C4-2B (cell line): ENCODE measurements around the gene ISOC1.

Source experiments
- ZFX ChIP-seq: fragments of 450-650 bp; IDR thresholded peaks from 2 replicates; pipeline ENCODE4 v1.6.1; 2017
- TF ChIP-seq, protein P1 (sequence below): fragments of 450-650 bp; conservative IDR thresholded peaks from 2 replicates; pipeline ENCODE4 v1.5.1; 2017; ENCODE audit warnings: mild to moderate bottlenecking

DNA sequence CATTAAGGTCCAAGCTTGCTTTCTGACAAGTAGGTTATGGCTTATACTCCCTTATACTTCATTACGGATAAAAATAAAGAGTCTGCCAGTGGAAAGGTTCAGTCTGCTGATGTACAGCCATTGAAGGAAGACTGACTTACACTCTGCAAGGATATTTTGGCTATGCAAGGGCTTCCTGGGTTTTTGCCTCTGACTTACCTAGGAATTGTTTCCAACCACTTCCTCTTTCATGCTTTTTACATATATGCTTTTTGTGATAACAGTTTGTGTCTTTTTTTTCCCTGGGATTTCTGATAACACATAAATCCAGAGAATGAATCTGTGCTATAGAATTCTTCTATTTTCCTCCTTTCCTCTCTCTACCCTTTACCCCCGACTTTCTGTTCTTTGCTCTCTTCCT, 16.8 kb downstream of the ISOC1 start:
- TF ChIP-seq, protein P1, sequence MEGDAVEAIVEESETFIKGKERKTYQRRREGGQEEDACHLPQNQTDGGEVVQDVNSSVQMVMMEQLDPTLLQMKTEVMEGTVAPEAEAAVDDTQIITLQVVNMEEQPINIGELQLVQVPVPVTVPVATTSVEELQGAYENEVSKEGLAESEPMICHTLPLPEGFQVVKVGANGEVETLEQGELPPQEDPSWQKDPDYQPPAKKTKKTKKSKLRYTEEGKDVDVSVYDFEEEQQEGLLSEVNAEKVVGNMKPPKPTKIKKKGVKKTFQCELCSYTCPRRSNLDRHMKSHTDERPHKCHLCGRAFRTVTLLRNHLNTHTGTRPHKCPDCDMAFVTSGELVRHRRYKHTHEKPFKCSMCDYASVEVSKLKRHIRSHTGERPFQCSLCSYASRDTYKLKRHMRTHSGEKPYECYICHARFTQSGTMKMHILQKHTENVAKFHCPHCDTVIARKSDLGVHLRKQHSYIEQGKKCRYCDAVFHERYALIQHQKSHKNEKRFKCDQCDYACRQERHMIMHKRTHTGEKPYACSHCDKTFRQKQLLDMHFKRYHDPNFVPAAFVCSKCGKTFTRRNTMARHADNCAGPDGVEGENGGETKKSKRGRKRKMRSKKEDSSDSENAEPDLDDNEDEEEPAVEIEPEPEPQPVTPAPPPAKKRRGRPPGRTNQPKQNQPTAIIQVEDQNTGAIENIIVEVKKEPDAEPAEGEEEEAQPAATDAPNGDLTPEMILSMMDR: no peak
- no peak for TF ChIP-seq ZFX
